ENCODE measurements around the gene TPD52L2.

TPD52L2 gene

DNA sequence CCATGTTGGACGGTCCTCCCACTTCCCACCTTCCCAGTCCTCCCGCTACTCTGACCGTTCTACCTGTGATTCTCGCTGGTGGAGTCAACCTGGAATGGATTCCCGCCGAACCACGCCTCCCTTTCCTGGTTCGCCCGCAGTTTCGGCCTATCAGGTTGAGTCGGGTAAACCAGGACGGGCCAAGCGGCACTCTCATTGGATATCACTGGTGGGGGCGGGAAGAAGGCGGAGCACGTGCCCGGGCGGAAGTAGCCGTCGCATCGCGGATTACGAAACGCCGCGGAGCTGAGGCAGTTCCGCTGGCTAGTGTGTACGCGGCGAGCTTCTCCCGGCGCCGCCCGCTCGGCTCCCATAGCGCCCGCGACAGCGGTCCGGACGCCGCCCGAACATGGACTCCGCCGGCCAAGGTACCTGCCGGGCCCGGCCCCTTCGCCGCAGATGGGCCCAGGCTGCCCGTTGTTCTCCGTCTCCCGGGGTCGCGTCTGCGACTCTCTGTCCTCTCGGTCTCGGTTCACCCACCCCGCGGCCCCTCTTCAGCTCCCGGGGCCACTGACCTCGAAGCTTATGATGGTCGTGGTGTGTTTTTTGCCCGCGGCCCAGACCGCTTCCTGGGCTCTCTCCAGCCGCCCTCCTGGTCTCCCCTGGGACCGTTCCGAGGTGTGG lies at the start of gene TPD52L2:
Gene TPD52L2 (plus strand): TSS at position 293 of the 663 bp plus-strand sequence. CDS start 96 bp downstream, at position 389.
- H3K4me3 Mint-ChIP-seq: peak within 1 kb of the TSS; percentile 89
- peaks cover 41% of the 10 kb centered on the region for H3K4me1 Mint-ChIP-seq
- peaks cover 30% of the 10 kb centered on the region for H3K36me3 Mint-ChIP-seq (ENCODE audit: insufficient read depth)
- peak; percentile 95 for DNase-seq (ENCODE audit: low spot score in 2 of 2)
- H3K9me3 Mint-ChIP-seq: no peaks in the 10 kb centered on the region
- peak; percentile 93 for ATAC-seq (replicated peaks; ENCODE audit: extremely low read depth, poor library complexity, severe bottlenecking)
- H3K27me3 Mint-ChIP-seq: no peaks in the 10 kb centered on the region
- H3K27ac Mint-ChIP-seq (ENCODE audit: low read depth): peak within 1 kb of the TSS; percentile 88

DNA sequence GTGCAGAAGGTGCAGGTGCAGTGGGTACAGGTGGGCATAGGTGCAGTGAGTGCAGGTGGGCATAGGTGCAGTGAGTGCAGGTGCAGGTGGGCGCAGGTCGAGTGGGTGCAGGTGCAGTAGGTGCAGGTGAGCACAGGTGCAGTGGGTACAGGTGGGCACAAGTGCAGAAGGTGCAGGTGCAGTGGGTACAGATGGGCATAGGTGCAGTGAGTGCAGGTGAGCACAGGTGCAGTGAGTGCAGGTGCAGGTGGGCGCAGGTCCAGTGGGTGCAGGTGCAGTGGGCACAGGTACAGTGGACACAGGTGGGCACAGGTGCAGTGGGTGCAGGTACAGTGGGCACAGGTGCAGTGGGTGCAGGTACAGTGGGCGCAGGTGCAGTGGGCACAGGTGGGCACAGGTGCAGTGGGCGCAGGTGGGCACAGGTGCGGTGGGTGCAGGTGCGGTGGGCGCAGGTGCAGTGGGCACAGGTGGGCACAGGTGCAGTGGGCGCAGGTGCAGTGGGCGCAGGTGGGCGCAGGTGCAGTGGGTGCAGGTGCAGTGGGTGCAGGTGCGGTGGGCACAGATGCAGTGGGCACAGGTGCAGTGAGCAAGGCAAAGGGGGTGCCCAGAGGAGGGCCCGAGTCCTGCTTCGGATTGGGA lies 49.3 kb upstream of the TPD52L2 start:
- Mint-ChIP-seq H3K27ac (ENCODE audit: low read depth) (no peak overlapping the region), H3K4me1 (no peaks in the 10 kb centered on the region), H3K27me3 (no peaks in the 10 kb centered on the region), H3K4me3 (no peak overlapping the region), H3K36me3 (ENCODE audit: insufficient read depth) (peaks cover 3% of the 10 kb centered on the region), H3K9me3 (no peaks in the 10 kb centered on the region)
- DNase-seq (ENCODE audit: low spot score in 2 of 2) (no peak), ATAC-seq (replicated peaks; ENCODE audit: extremely low read depth, poor library complexity, severe bottlenecking) (no peak)

DNA sequence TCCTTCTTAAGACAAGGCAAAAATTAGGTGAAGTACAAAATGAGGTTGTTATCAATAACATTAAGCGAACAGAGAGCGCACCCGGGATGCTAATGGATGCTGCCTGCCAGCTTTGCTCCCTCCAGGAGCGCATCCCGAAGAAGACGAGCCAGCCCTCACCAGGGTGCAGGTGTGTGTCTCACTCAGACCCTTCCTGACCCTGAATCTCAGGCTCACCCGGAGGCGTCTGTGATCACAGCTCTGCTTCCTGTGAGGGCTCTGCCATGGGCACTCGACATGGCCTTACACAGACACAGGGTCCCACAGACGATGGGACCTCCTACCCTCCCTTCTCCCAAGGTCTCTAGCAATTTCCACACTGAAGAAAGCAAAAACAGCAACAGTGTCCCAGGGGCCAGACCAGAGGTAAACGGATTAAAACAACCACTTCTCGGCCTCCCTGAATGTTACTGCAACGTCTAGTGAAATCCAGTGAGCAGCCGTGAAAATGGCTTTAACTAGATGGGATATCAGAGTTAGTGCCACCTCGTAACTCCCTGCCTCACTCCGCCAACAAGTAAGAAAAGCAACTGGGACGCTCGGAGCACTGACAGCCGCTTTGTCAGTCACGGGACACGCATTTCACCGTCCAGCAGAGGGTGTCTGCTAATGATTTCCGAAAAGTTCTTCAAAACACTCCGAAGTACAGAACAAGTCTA lies 45.7 kb upstream of the TPD52L2 start:
- peaks cover 30% of the 10 kb centered on the region for H3K27me3 Mint-ChIP-seq
- peak overlapping the region; percentile 22 for H3K27ac Mint-ChIP-seq (ENCODE audit: low read depth)
- H3K4me3 Mint-ChIP-seq: no peak overlapping the region
- no peak for ATAC-seq (replicated peaks; ENCODE audit: extremely low read depth, poor library complexity, severe bottlenecking)
- H3K4me1 Mint-ChIP-seq: no peaks in the 10 kb centered on the region
- no peaks in the 10 kb centered on the region for H3K9me3 Mint-ChIP-seq
- H3K36me3 Mint-ChIP-seq (ENCODE audit: insufficient read depth): peaks cover 3% of the 10 kb centered on the region
- no peak for DNase-seq (ENCODE audit: low spot score in 2 of 2)

DNA sequence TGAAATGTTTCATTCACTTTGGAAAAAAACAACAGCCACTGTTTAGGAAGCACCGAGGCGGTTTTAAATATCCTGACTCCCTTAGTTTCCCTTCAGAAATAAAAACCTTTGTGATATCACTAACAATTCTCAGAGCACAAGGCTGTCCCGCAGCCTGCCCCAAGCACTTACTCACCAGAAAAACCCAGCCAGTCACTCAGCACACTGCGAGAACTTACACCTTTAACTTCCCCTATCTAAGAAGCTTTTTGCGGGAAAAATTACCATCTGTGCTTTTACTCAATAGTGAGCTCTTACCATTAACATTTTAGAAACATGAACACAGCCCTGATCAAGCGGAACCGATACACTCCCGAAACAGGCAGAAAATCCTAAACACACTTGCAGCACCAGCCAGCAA lies 43.3 kb upstream of the TPD52L2 start:
- no peaks in the 10 kb centered on the region for H3K4me1 Mint-ChIP-seq
- H3K36me3 Mint-ChIP-seq (ENCODE audit: insufficient read depth): peaks cover 1% of the 10 kb centered on the region
- ATAC-seq (replicated peaks; ENCODE audit: extremely low read depth, poor library complexity, severe bottlenecking) (no peak), DNase-seq (ENCODE audit: low spot score in 2 of 2) (no peak)
- H3K27me3 Mint-ChIP-seq: peaks cover 50% of the 10 kb centered on the region
- H3K9me3 Mint-ChIP-seq: no peaks in the 10 kb centered on the region
- H3K4me3 Mint-ChIP-seq: no peak overlapping the region
- no peak overlapping the region for H3K27ac Mint-ChIP-seq (ENCODE audit: low read depth)

DNA sequence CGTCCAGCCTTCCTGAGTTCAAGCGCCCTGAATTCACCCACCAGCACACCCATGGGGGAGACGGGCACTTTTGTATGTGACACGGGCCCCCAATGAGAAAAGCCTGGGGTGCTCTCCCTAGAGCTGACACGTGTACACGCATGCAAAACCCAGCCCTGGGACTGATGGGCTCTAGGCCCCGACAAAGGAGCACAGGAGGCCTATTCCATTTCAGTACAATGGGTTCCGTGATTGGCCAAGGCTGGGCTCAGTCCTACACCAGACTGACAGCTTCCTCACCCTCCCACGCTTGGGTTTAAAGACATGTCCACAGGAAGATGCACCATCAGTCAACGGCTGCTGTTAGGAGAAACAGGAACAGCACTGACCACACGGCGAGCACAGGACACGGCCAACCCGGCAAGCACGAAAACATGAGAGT lies 42.8 kb upstream of the TPD52L2 start:
- Mint-ChIP-seq H3K27me3 (peaks cover 50% of the 10 kb centered on the region), H3K4me1 (no peaks in the 10 kb centered on the region), H3K9me3 (no peaks in the 10 kb centered on the region), H3K4me3 (no peak overlapping the region), H3K27ac (ENCODE audit: low read depth) (no peak overlapping the region), H3K36me3 (ENCODE audit: insufficient read depth) (peaks cover 1% of the 10 kb centered on the region)
- DNase-seq (ENCODE audit: low spot score in 2 of 2): no peak
- no peak for ATAC-seq (replicated peaks; ENCODE audit: extremely low read depth, poor library complexity, severe bottlenecking)

DNA sequence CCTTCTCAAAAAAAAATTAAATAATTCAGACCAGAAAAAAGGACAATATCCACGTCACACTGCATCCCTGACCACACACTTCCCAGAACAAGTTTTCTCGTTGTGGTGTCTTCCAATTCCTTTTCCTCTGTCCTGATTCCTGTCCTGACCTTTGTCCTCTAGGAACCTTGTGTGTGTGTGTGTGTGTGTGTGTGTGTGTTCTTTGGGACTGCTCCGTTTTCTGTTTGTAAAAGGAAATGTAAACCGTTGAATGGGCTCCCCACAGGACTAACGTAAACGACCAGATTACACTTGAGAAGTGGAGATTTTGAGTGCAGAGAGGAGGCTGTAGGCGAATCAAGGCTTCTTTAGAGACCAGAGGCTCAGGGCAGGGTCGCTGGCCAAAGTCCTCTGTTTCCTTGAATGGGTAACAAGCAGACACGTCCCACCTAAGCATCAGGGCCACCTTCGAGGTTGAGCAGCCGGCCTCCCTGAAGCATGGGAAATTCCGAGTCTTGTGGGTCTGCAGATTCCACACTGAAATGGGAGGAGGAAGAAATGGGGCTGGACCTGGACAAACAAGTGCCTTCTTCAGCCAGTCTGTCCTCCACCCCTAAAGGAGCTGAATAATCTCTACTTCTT lies 41.3 kb upstream of the TPD52L2 start:
- H3K9me3 Mint-ChIP-seq: no peaks in the 10 kb centered on the region
- DNase-seq (ENCODE audit: low spot score in 2 of 2) (no peak), ATAC-seq (replicated peaks; ENCODE audit: extremely low read depth, poor library complexity, severe bottlenecking) (no peak)
- H3K4me1 Mint-ChIP-seq: no peaks in the 10 kb centered on the region
- H3K27me3 Mint-ChIP-seq: peaks cover 62% of the 10 kb centered on the region
- no peak overlapping the region for H3K27ac Mint-ChIP-seq (ENCODE audit: low read depth)
- no peak overlapping the region for H3K4me3 Mint-ChIP-seq
- H3K36me3 Mint-ChIP-seq (ENCODE audit: insufficient read depth): peaks cover 1% of the 10 kb centered on the region

DNA sequence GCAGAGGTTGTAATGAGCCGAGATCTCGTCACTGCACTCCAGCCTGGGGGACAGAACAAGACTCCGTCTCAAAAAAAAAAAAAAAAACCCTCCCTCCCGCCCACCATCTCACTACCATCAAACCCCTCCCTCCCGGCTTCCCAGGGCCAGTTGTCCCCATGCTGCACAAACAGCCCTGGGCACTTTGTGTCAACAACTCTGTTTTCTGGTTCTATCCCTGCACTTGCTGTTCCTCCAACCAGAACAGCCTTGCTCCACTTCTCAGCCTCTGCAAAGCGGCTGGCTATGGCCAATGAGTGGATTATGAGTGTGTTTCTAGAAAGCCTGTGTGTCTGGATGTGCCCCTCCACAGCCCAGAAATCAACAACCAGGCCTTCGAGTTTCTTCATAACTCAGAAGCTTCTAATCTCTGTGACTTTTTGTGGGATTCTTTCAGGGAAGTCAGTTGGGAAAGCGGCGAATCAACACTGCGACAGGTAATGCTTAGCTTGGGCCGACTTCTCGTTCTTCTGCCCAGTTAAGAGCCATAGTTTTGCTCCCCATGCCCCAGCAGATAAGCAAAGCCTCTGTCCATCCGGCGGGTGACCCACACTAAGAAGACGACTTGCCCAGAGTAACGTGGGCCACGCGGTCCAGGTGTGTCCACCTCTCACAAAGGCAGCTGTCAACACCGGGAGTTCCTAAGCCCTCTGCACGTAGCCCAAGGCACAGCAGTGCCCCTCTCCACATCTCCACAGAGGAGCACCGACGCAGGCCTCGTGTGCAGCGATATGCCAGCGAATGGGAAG lies 39.5 kb upstream of the TPD52L2 start:
- peaks cover 79% of the 10 kb centered on the region for H3K27me3 Mint-ChIP-seq
- no peak overlapping the region for H3K27ac Mint-ChIP-seq (ENCODE audit: low read depth)
- peaks cover 11% of the 10 kb centered on the region for H3K4me1 Mint-ChIP-seq
- H3K36me3 Mint-ChIP-seq (ENCODE audit: insufficient read depth): peaks cover 8% of the 10 kb centered on the region
- no peaks in the 10 kb centered on the region for H3K9me3 Mint-ChIP-seq
- no peak for ATAC-seq (replicated peaks; ENCODE audit: extremely low read depth, poor library complexity, severe bottlenecking)
- no peak overlapping the region for H3K4me3 Mint-ChIP-seq
- DNase-seq (ENCODE audit: low spot score in 2 of 2): no peak

DNA sequence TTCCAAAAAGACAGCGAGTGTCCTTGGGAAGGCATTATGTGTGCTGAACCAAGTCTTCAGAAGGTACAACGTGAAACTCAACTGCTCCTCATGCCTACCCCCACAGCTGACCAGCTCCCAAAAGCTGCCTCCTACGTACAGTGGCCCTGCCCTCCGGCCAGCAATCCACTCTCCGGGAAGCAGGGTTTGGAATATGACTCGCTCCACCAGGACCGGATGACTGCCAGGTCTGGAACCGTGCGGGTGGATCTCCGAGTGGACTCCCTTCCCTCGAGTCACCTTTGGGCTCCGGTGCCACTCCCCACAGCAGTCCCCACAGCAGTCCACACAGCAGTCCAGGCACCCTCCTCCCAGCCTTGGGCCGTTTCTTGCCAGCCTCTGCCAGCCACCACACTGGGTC lies 38.3 kb upstream of the TPD52L2 start:
- Mint-ChIP-seq H3K27me3 (peaks cover 74% of the 10 kb centered on the region), H3K27ac (ENCODE audit: low read depth) (no peak overlapping the region), H3K4me3 (no peak overlapping the region), H3K36me3 (ENCODE audit: insufficient read depth) (peaks cover 8% of the 10 kb centered on the region), H3K9me3 (no peaks in the 10 kb centered on the region), H3K4me1 (peaks cover 11% of the 10 kb centered on the region)
- no peak for DNase-seq (ENCODE audit: low spot score in 2 of 2)
- no peak for ATAC-seq (replicated peaks; ENCODE audit: extremely low read depth, poor library complexity, severe bottlenecking)

DNA sequence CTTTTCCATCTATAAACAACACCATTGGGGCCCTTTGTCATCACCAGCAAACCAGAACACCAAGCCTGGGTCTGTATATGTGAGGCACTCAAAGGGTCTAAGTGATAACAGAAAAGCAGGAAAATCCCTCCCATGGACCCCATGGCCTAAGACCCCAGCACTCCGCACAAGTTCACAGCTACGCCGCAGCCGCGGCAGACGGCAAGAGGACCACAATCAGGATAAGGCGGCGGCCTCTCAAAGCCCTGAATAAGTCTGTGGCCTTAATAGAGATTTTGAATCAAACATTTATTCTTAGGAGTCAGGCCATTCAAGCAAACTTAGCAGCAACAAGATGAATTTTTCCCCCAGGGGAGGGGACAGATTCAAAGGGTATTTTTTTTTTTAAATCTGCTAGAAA lies 36.9 kb upstream of the TPD52L2 start:
- peaks cover 61% of the 10 kb centered on the region for H3K27me3 Mint-ChIP-seq
- no peak overlapping the region for H3K27ac Mint-ChIP-seq (ENCODE audit: low read depth)
- no peaks in the 10 kb centered on the region for H3K9me3 Mint-ChIP-seq
- ATAC-seq (replicated peaks; ENCODE audit: extremely low read depth, poor library complexity, severe bottlenecking) (no peak), DNase-seq (ENCODE audit: low spot score in 2 of 2) (no peak)
- H3K36me3 Mint-ChIP-seq (ENCODE audit: insufficient read depth): peaks cover 8% of the 10 kb centered on the region
- peaks cover 11% of the 10 kb centered on the region for H3K4me1 Mint-ChIP-seq
- H3K4me3 Mint-ChIP-seq: no peak overlapping the region

DNA sequence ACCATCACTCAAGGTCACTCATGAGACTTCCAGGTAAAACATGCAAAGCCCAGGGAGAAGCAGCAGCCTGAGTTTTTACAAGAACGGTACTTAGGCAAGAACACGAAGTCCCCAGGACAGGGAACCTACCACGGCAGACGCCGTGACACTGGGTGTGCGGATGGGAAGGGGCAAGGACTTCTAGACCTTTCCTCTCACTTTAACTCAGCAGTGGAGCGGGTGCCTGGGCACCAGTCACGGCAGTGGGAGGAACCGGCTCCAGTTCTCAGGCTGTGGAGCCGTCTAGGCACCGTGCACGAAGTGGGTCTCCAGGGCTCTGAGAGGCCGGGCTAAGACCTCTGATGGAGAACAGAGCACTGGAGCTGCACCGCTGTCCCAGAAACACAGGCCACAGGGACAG lies 36.5 kb upstream of the TPD52L2 start:
- H3K36me3 Mint-ChIP-seq (ENCODE audit: insufficient read depth): peaks cover 8% of the 10 kb centered on the region
- H3K4me3 Mint-ChIP-seq: no peak overlapping the region
- no peak overlapping the region for H3K27ac Mint-ChIP-seq (ENCODE audit: low read depth)
- peaks cover 61% of the 10 kb centered on the region for H3K27me3 Mint-ChIP-seq
- no peaks in the 10 kb centered on the region for H3K9me3 Mint-ChIP-seq
- peaks cover 11% of the 10 kb centered on the region for H3K4me1 Mint-ChIP-seq
- no peak for DNase-seq (ENCODE audit: low spot score in 2 of 2)
- no peak for ATAC-seq (replicated peaks; ENCODE audit: extremely low read depth, poor library complexity, severe bottlenecking)

DNA sequence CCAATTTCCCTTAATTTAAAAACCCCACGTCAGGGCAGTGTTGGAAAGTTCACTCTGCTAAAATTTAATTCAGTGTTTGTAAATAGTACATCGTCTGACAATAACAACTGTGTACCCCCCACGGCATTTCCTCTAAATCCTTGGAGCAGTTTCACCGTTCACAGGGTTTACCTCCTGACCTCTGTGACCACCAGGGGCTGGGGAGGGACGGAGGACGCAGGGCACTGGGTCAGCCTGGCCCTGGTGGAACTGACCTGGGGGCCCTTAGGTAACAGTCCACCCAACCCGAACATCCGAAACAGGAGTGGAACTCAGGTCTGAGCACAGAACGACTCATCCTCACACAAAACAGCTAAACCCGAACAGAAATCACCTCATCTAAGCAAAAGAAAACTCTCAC lies 36.1 kb upstream of the TPD52L2 start:
- peaks cover 61% of the 10 kb centered on the region for H3K27me3 Mint-ChIP-seq
- no peaks in the 10 kb centered on the region for H3K9me3 Mint-ChIP-seq
- ATAC-seq (replicated peaks; ENCODE audit: extremely low read depth, poor library complexity, severe bottlenecking) (no peak), DNase-seq (ENCODE audit: low spot score in 2 of 2) (no peak)
- no peak overlapping the region for H3K27ac Mint-ChIP-seq (ENCODE audit: low read depth)
- peaks cover 11% of the 10 kb centered on the region for H3K4me1 Mint-ChIP-seq
- no peak overlapping the region for H3K4me3 Mint-ChIP-seq
- peaks cover 8% of the 10 kb centered on the region for H3K36me3 Mint-ChIP-seq (ENCODE audit: insufficient read depth)

DNA sequence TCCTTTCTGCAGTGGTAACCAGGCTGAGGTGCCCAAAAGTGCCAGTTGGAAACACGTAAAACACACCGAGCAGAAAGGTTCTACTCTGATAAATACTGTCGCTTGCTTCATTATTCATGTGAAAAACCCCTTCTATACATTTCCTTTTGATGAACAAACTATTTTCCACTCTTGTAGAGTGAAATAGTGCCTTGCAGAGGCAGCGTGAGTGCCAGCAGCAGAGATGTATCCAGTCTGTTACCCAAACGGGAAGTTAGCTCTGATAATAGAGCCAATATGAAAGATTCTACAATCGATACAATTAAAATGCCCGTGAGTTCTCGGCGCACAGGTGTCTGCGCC lies 35.5 kb upstream of the TPD52L2 start:
- peak overlapping the region; percentile 47 for H3K27ac Mint-ChIP-seq (ENCODE audit: low read depth)
- ATAC-seq (replicated peaks; ENCODE audit: extremely low read depth, poor library complexity, severe bottlenecking) (no peak), DNase-seq (ENCODE audit: low spot score in 2 of 2) (no peak)
- peaks cover 61% of the 10 kb centered on the region for H3K27me3 Mint-ChIP-seq
- H3K36me3 Mint-ChIP-seq (ENCODE audit: insufficient read depth): peaks cover 8% of the 10 kb centered on the region
- peak overlapping the region; percentile 84 for H3K4me3 Mint-ChIP-seq
- no peaks in the 10 kb centered on the region for H3K9me3 Mint-ChIP-seq
- peaks cover 11% of the 10 kb centered on the region for H3K4me1 Mint-ChIP-seq

Data from central memory CD8-positive, alpha-beta T cell (primary cell).